Measurements from ENCODE around the gene LEMD3. TPM values are rescaled to one million over a fixed set of nuclear protein-coding genes. Genes with fewer than 3 reads are reported as not detected.

LEMD3 gene
- total and polyA plus RNA-seq, 2 donors: 12.1 to 69.4 TPM

GRCh38 chr12:65257986-65258385 is 88.6 kb downstream of the LEMD3 start:
- Histone ChIP-seq H3K4me1 (ENCODE audit: insufficient read depth) (no peaks in the 10 kb centered on the region), H3K4me3 (ENCODE audit: low read depth, low read length) (no peak overlapping the region), H3K27ac (ENCODE audit: low read depth) (no peak overlapping the region), H3K36me3 (ENCODE audit: insufficient read depth) (no peaks in the 10 kb centered on the region)
- DNase-seq (ENCODE audit: extremely low spot score): no peak

GRCh38 chr12:65259501-65259900 is 90.1 kb downstream of the LEMD3 start:
- H3K4me1 ChIP-seq (ENCODE audit: insufficient read depth): no peaks in the 10 kb centered on the region
- DNase-seq (ENCODE audit: extremely low spot score): no peak
- H3K27ac ChIP-seq (ENCODE audit: low read depth): no peak overlapping the region
- no peaks in the 10 kb centered on the region for H3K36me3 ChIP-seq (ENCODE audit: insufficient read depth)
- no peak overlapping the region for H3K4me3 ChIP-seq (ENCODE audit: low read depth, low read length)

- H3K36me3 ChIP-seq (ENCODE audit: insufficient read depth): no peaks in the 10 kb centered on the region
- DNase-seq (ENCODE audit: extremely low spot score): no peak
- 90% methylated on average over 4 of the region's 4 CpGs for WGBS
- no peak overlapping the region for H3K27ac ChIP-seq (ENCODE audit: low read depth)
- no peaks in the 10 kb centered on the region for H3K4me1 ChIP-seq (ENCODE audit: insufficient read depth)
- no peak overlapping the region for H3K4me3 ChIP-seq (ENCODE audit: low read depth, low read length)
Measured at GRCh38 chr12:65263777-65264176, 94.4 kb downstream of the LEMD3 start.

GRCh38 chr12:65266408-65266807 is 97.0 kb downstream of the LEMD3 start:
- DNase-seq (ENCODE audit: extremely low spot score): no peak
- WGBS: 80% methylated on average over 3 of the region's 3 CpGs
- H3K4me1 ChIP-seq (ENCODE audit: insufficient read depth): no peaks in the 10 kb centered on the region
- no peaks in the 10 kb centered on the region for H3K36me3 ChIP-seq (ENCODE audit: insufficient read depth)
- H3K4me3 ChIP-seq (ENCODE audit: low read depth, low read length): no peak overlapping the region
- H3K27ac ChIP-seq (ENCODE audit: low read depth): no peak overlapping the region

- no peak for DNase-seq (ENCODE audit: extremely low spot score)
- H3K4me1 ChIP-seq (ENCODE audit: insufficient read depth): no peaks in the 10 kb centered on the region
- H3K27ac ChIP-seq (ENCODE audit: low read depth): no peak overlapping the region
- no peak overlapping the region for H3K4me3 ChIP-seq (ENCODE audit: low read depth, low read length)
- H3K36me3 ChIP-seq (ENCODE audit: insufficient read depth): no peaks in the 10 kb centered on the region
- WGBS: 82% methylated on average over 1 of the region's 1 CpG
Measured at GRCh38 chr12:65269603-65270002, 100.2 kb downstream of the LEMD3 start.

GRCh38 chr12:65274602-65275272 is 105.4 kb downstream of the LEMD3 start:
- Histone ChIP-seq H3K4me1 (ENCODE audit: insufficient read depth) (no peaks in the 10 kb centered on the region), H3K36me3 (ENCODE audit: insufficient read depth) (no peaks in the 10 kb centered on the region), H3K27ac (ENCODE audit: low read depth) (no peak overlapping the region), H3K4me3 (ENCODE audit: low read depth, low read length) (no peak overlapping the region)
- 89% methylated on average over 7 of the region's 7 CpGs for WGBS
- no peak for DNase-seq (ENCODE audit: extremely low spot score)

- no peak for DNase-seq (ENCODE audit: extremely low spot score)
- H3K4me1 ChIP-seq (ENCODE audit: insufficient read depth): no peaks in the 10 kb centered on the region
- H3K36me3 ChIP-seq (ENCODE audit: insufficient read depth): no peaks in the 10 kb centered on the region
- WGBS: 87% methylated on average over 3 of the region's 3 CpGs
- no peak overlapping the region for H3K4me3 ChIP-seq (ENCODE audit: low read depth, low read length)
- H3K27ac ChIP-seq (ENCODE audit: low read depth): no peak overlapping the region
Measured at GRCh38 chr12:65275627-65276026, 106.2 kb downstream of the LEMD3 start.

- no peak for DNase-seq (ENCODE audit: extremely low spot score)
- Histone ChIP-seq H3K27ac (ENCODE audit: low read depth) (no peak overlapping the region), H3K36me3 (ENCODE audit: insufficient read depth) (no peaks in the 10 kb centered on the region), H3K4me3 (ENCODE audit: low read depth, low read length) (no peak overlapping the region), H3K4me1 (ENCODE audit: insufficient read depth) (peaks cover 1% of the 10 kb centered on the region)
- 67% methylated on average over 3 of the region's 3 CpGs for WGBS
Measured at GRCh38 chr12:65276916-65277530, 107.6 kb downstream of the LEMD3 start.

GRCh38 chr12:65277994-65278575 is 108.7 kb downstream of the LEMD3 start:
- peaks cover 1% of the 10 kb centered on the region for H3K4me1 ChIP-seq (ENCODE audit: insufficient read depth)
- H3K4me3 ChIP-seq (ENCODE audit: low read depth, low read length): peak overlapping the region; percentile 72
- peak overlapping the region; percentile 14 for H3K27ac ChIP-seq (ENCODE audit: low read depth)
- DNase-seq (ENCODE audit: extremely low spot score): no peak
- no peaks in the 10 kb centered on the region for H3K36me3 ChIP-seq (ENCODE audit: insufficient read depth)
- 13% methylated on average over 23 of the region's 23 CpGs for WGBS

GRCh38 chr12:65278576-65279368 is 109.4 kb downstream of the LEMD3 start, which contains the start of gene MSRB3:
TSS of gene MSRB3 (plus strand) at chr12:65278683. CDS start at chr12:65308580, 29,897 bp downstream.
- under 1% methylated on average over 84 of the region's 85 CpGs for WGBS
- peak within 1 kb of the TSS; percentile 85 for H3K27ac ChIP-seq (ENCODE audit: low read depth)
- H3K4me3 ChIP-seq (ENCODE audit: low read depth, low read length): peak within 1 kb of the TSS; percentile 72
- peaks cover 1% of the 10 kb centered on the region for H3K4me1 ChIP-seq (ENCODE audit: insufficient read depth)
- H3K36me3 ChIP-seq (ENCODE audit: insufficient read depth): no peaks in the 10 kb centered on the region
- DNase-seq (ENCODE audit: extremely low spot score): no peak

GRCh38 chr12:65279369-65280112 is 110.2 kb downstream of the LEMD3 start:
- H3K4me1 ChIP-seq (ENCODE audit: insufficient read depth): peaks cover 1% of the 10 kb centered on the region
- 8% methylated on average over 22 of the region's 23 CpGs for WGBS
- H3K4me3 ChIP-seq (ENCODE audit: low read depth, low read length): peak overlapping the region; percentile 72
- no peak for DNase-seq (ENCODE audit: extremely low spot score)
- peak overlapping the region; percentile 85 for H3K27ac ChIP-seq (ENCODE audit: low read depth)
- no peaks in the 10 kb centered on the region for H3K36me3 ChIP-seq (ENCODE audit: insufficient read depth)

- Histone ChIP-seq H3K4me3 (ENCODE audit: low read depth, low read length) (no peak overlapping the region), H3K36me3 (ENCODE audit: insufficient read depth) (no peaks in the 10 kb centered on the region), H3K27ac (ENCODE audit: low read depth) (no peak overlapping the region), H3K4me1 (ENCODE audit: insufficient read depth) (peaks cover 1% of the 10 kb centered on the region)
- 30% methylated on average over 3 of the region's 3 CpGs for WGBS
- no peak for DNase-seq (ENCODE audit: extremely low spot score)
Measured at GRCh38 chr12:65280306-65280705, 110.9 kb downstream of the LEMD3 start.

GRCh38 chr12:65282840-65283239 is 113.5 kb downstream of the LEMD3 start:
- H3K27ac ChIP-seq (ENCODE audit: low read depth): no peak overlapping the region
- no peak for DNase-seq (ENCODE audit: extremely low spot score)
- H3K36me3 ChIP-seq (ENCODE audit: insufficient read depth): no peaks in the 10 kb centered on the region
- peaks cover 1% of the 10 kb centered on the region for H3K4me1 ChIP-seq (ENCODE audit: insufficient read depth)
- 80% methylated on average over 1 of the region's 1 CpG for WGBS
- no peak overlapping the region for H3K4me3 ChIP-seq (ENCODE audit: low read depth, low read length)

All from urinary bladder (tissue), 4 donors.